Hepatocyte (in vitro differentiated cells): Measurements from ENCODE around the gene GATAD2A. TPM values are rescaled to one million over a fixed set of nuclear protein-coding genes. Genes with fewer than 3 reads are reported as not detected.

Source experiments
- DNase-seq: peaks from one replicate; pipeline ENCODE4 v3.0.0-alpha.2; 2016; ENCODE audit warnings: low spot score
- H2AFZ ChIP-seq: fragments of 200-600 bp; sonication (generic); 2 replicates; pipeline ENCODE4 v1.6.0; 2016; ENCODE audit warnings: antibody characterized with exemption, mild to moderate bottlenecking
- H3K27ac ChIP-seq: fragments of 200-600 bp; sonication (generic); 2 replicates; pipeline ENCODE4 v1.5.1; 2016; ENCODE audit warnings: mild to moderate bottlenecking
- H3K27me3 ChIP-seq: fragments of 200-600 bp; sonication (generic); 2 replicates; pipeline ENCODE4 v1.6.1; 2016
- H3K36me3 ChIP-seq: fragments of 200-600 bp; sonication (generic); replicated peaks from 2 replicates; pipeline ENCODE4 v1.5.1; 2016; ENCODE audit warnings: low read depth; ENCODE audit not compliant: insufficient read depth
- H3K4me1 ChIP-seq: fragments of 200-600 bp; sonication (generic); 2 replicates; pipeline ENCODE4 v1.5.1; 2016; ENCODE audit warnings: mild to moderate bottlenecking, moderate library complexity; ENCODE audit not compliant: insufficient read depth
- H3K4me2 ChIP-seq: fragments of 200-600 bp; sonication (generic); 2 replicates; pipeline ENCODE4 v1.6.0; 2016
- H3K4me3 ChIP-seq: fragments of 200-600 bp; sonication (generic); 2 replicates; pipeline ENCODE4 v1.5.1; 2016; ENCODE audit warnings: mild to moderate bottlenecking
- H3K79me2 ChIP-seq: fragments of 200-600 bp; sonication (generic); 2 replicates; pipeline ENCODE4 v1.6.0; 2017; ENCODE audit warnings: mild to moderate bottlenecking
- H3K9me2 ChIP-seq: fragments of 200-600 bp; sonication (generic); replicated peaks from 2 replicates; pipeline ENCODE4 v1.6.0; 2017; ENCODE audit warnings: mild to moderate bottlenecking; ENCODE audit not compliant: insufficient read depth
- H3K9me3 ChIP-seq: fragments of 200-600 bp; sonication (generic); 2 replicates; pipeline ENCODE4 v1.5.1; 2016; ENCODE audit warnings: low read depth, mild to moderate bottlenecking
- H4K20me1 ChIP-seq: fragments of 200-600 bp; sonication (generic); 2 replicates; pipeline ENCODE4 v1.6.0; 2016; ENCODE audit warnings: mild to moderate bottlenecking; ENCODE audit not compliant: insufficient read depth, poor library complexity, severe bottlenecking
- EZH2 ChIP-seq: fragments of 200-600 bp; sonication (generic); IDR thresholded peaks from 2 replicates; pipeline ENCODE4 v1.6.1; 2016; ENCODE audit warnings: antibody characterized with exemption, mild to moderate bottlenecking, borderline replicate concordance
- EZH2phosphoT487 ChIP-seq: fragments of 200-600 bp; sonication (generic); IDR thresholded peaks from one replicate; pipeline ENCODE4 v1.6.1; 2018; ENCODE audit warnings: antibody characterized with exemption, mild to moderate bottlenecking, low read depth, moderate library complexity; ENCODE audit not compliant: unreplicated experiment, severe bottlenecking
- WGBS: methylation state at CpG from one replicate; pipeline ENCODE4 v1.1.6; 2016; ENCODE audit warnings: low lambda C conversion rate; ENCODE audit errors: missing lambda C conversion rate; 5-methylcytosine and 5-hydroxymethylcytosine counted together
- polyA plus RNA-seq: library from polyadenylated mRNA; unstranded; fragments of >200 nt; fragmentation: Nextera tagmentation; extraction: Ambion mirVana; gene quantifications from 2 replicates; pipeline ENCODE4 v1.2.1, GENCODE V29; 2016
- total RNA-seq: library from RNA; depleted of rRNA; stranded (reverse); fragments of >200 nt; gene quantifications from 2 replicates; pipeline ENCODE4 v1.2.3, GENCODE V29; 2014
- TF ChIP-seq, protein P1 (sequence below): fragments of 200-600 bp; sonication (generic); IDR thresholded peaks from 2 replicates; pipeline ENCODE4 v1.5.1; 2016; ENCODE audit warnings: antibody characterized with exemption, mild to moderate bottlenecking; ENCODE audit not compliant: poor library complexity

Gene GATAD2A
- total and polyA plus RNA-seq, 2 experiments from 2014 or later, result 35.3 to 35.7 TPM

DNA sequence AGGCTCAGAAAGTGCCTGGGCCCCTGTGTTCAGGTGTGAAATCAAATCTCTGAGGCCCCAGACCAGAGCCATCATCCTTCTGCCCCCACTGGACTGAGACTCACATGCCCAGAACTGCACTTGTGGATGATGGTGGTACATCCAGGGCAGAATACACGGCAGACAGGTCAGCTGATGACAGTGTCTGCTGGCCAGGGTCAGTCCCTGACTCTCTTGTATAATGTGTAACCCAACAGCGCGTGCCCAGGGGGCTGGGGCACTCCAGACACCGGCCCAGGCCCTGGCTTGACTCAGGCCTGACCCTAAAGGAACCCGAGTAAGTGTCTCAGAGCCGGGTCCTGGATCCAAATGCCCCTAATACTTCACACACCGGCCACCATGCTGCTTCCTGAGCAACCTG is 37.4 kb upstream of the GATAD2A start:
- DNase-seq, result no peak
- Histone ChIP-seq H3K79me2 (no peaks in the 10 kb centered on the region), H3K27ac (no peak overlapping the region), H3K4me1 (no peaks in the 10 kb centered on the region), H3K9me3 (no peaks in the 10 kb centered on the region), H3K4me3 (no peak overlapping the region), H3K4me2 (no peak overlapping the region), H4K20me1 (no peaks in the 10 kb centered on the region), H3K27me3 (no peaks in the 10 kb centered on the region), H3K36me3 (no peaks in the 10 kb centered on the region), H2AFZ (no peak overlapping the region), H3K9me2 (no peaks in the 10 kb centered on the region)
- TF ChIP-seq, protein P1, sequence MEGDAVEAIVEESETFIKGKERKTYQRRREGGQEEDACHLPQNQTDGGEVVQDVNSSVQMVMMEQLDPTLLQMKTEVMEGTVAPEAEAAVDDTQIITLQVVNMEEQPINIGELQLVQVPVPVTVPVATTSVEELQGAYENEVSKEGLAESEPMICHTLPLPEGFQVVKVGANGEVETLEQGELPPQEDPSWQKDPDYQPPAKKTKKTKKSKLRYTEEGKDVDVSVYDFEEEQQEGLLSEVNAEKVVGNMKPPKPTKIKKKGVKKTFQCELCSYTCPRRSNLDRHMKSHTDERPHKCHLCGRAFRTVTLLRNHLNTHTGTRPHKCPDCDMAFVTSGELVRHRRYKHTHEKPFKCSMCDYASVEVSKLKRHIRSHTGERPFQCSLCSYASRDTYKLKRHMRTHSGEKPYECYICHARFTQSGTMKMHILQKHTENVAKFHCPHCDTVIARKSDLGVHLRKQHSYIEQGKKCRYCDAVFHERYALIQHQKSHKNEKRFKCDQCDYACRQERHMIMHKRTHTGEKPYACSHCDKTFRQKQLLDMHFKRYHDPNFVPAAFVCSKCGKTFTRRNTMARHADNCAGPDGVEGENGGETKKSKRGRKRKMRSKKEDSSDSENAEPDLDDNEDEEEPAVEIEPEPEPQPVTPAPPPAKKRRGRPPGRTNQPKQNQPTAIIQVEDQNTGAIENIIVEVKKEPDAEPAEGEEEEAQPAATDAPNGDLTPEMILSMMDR, result no peak
- TF ChIP-seq EZH2 (no peak), EZH2phosphoT487 (no peak)
- WGBS, result 86% methylated on average over 7 of the region's 7 CpGs

DNA sequence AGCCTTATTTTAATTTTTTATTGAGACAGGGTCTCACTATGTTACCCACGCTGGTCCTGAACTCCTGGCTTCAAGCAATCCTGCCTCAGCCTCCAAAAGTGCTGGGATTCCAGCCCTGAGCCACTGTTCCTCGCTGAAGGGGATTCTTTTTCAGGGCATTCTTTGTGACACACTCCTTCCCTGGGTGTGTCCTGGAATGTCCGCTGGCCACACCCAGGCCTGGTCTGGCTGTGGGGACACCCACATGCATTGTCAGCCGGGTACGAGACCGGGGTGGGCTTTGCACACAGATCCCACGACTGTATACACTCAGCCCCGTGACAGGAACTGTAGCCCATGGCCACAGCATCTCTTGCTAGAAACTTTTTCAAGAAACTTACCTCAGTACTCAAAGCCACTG is 34.4 kb upstream of the GATAD2A start:
- H4K20me1 ChIP-seq, result no peaks in the 10 kb centered on the region
- WGBS, result 78% methylated on average over 8 of the region's 8 CpGs
- H3K27me3 ChIP-seq, result no peaks in the 10 kb centered on the region
- no peak overlapping the region for H3K4me3 ChIP-seq
- H3K9me3 ChIP-seq, result no peaks in the 10 kb centered on the region
- H3K36me3 ChIP-seq, result no peaks in the 10 kb centered on the region
- H3K4me2 ChIP-seq, result no peak overlapping the region
- H3K4me1 ChIP-seq, result no peaks in the 10 kb centered on the region
- no peaks in the 10 kb centered on the region for H3K79me2 ChIP-seq
- no peaks in the 10 kb centered on the region for H3K9me2 ChIP-seq
- no peak for TF ChIP-seq EZH2
- no peak for TF ChIP-seq EZH2phosphoT487
- TF ChIP-seq, protein P1, result no peak
- no peak for DNase-seq
- no peak overlapping the region for H3K27ac ChIP-seq
- H2AFZ ChIP-seq, result no peak overlapping the region

DNA sequence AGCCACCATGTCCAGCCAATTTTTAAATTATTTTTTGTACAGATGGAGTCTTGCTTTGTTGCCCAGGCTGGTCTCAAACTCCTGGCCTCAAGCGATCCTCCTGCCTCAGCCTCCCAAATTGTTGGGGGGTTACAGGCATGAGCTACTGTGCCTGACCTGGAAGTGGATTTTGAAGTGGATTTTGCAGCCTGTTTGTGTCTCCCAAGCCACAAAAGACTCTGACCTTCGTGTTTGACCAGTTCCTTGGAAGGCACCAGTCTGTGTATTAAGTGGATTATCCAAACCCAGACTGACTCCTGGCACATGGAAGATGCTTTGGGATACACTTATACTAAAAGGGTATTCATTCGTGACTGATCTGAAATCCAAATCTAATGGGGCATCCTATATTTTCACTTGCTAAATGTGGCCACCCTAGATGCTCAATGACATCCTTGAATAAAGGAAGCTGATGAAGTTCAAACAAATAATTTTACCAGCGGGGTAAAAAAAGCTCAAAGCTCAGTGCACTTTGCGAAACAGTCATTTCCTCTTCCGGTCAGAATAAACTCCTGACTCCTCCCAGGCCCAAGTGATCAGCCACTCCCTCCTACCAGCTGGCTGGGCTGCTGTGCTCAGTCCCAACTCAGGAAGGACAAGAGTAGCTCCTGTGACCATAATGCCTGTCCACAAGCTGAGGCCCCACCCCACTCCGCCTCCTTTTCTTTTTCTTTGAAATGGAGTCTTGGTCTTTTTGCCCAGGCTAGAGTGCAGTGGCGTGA is 32.6 kb upstream of the GATAD2A start:
- no peaks in the 10 kb centered on the region for H3K79me2 ChIP-seq
- peak; percentile 47 for DNase-seq
- H3K27ac ChIP-seq, result no peak overlapping the region
- 76% methylated on average over 8 of the region's 8 CpGs for WGBS
- no peak overlapping the region for H2AFZ ChIP-seq
- H3K27me3 ChIP-seq, result no peaks in the 10 kb centered on the region
- H3K4me2 ChIP-seq, result no peak overlapping the region
- no peaks in the 10 kb centered on the region for H3K4me1 ChIP-seq
- no peaks in the 10 kb centered on the region for H3K9me3 ChIP-seq
- H3K9me2 ChIP-seq, result no peaks in the 10 kb centered on the region
- H4K20me1 ChIP-seq, result no peaks in the 10 kb centered on the region
- TF ChIP-seq, protein P1, result no peak
- TF ChIP-seq EZH2, result no peak
- TF ChIP-seq EZH2phosphoT487, result no peak
- H3K36me3 ChIP-seq, result no peaks in the 10 kb centered on the region
- H3K4me3 ChIP-seq, result no peak overlapping the region
